Endothelial cell of umbilical vein (primary cell): ENCODE measurements around the gene ADGRL3.

Source experiments
- EZH2 ChIP-seq: IDR thresholded peaks from 2 replicates; pipeline ENCODE4 v1.6.1; 2012; ENCODE audit warnings: borderline replicate concordance, low read depth, mild to moderate bottlenecking, moderate library complexity, low read length, inconsistent platforms; ENCODE audit not compliant: severe bottlenecking
- FOS ChIP-seq: IDR thresholded peaks from 2 replicates; pipeline ENCODE4 v1.6.1; 2011; ENCODE audit warnings: mild to moderate bottlenecking, low read length, moderate library complexity, borderline replicate concordance; ENCODE audit not compliant: insufficient read depth
- MYC ChIP-seq: IDR thresholded peaks from one replicate; pipeline ENCODE4 v1.6.1; 2011; ENCODE audit warnings: mild to moderate bottlenecking, low read depth, low read length
- POLR2A ChIP-seq: IDR thresholded peaks from 2 replicates; pipeline ENCODE4 v1.6.1; 2012; ENCODE audit warnings: low read depth, mild to moderate bottlenecking, control low read depth, low read length
- TF ChIP-seq, protein P1 (sequence below), 2 donors: IDR thresholded peaks; 1 replicate in 1 of 2; 2 replicates in 1 of 2; pipeline ENCODE4 v1.5.1; 2011; ENCODE audit warnings: low read length in 2 of 2, mild to moderate bottlenecking in 2 of 2, moderate library complexity in 2 of 2, control low read depth in 1 of 2, inconsistent platforms in 1 of 2, low read depth in 1 of 2; ENCODE audit not compliant: insufficient read depth in 1 of 2; ENCODE audit errors: extremely low read depth in 1 of 2

DNA sequence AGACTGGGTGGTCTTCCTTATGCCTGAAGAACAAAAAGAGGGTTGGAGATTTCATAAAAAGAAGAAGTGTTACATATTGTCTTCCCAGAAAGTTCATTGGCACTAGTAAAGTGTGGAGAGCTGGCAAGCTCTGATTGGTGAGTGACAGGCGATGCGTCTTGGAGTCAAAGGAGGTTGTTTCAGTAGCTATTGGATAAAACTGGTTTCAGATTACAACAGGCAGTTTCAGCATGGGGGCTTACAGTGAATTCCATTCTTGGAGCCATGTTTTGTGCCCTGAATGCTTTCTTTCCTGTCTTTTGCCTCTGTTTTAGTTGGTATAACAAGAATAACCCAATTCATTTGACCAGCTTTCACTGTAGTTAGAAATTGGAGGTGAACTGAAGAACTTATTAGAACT lies 750.5 kb downstream of the ADGRL3 start:
- TF ChIP-seq, protein P1, sequence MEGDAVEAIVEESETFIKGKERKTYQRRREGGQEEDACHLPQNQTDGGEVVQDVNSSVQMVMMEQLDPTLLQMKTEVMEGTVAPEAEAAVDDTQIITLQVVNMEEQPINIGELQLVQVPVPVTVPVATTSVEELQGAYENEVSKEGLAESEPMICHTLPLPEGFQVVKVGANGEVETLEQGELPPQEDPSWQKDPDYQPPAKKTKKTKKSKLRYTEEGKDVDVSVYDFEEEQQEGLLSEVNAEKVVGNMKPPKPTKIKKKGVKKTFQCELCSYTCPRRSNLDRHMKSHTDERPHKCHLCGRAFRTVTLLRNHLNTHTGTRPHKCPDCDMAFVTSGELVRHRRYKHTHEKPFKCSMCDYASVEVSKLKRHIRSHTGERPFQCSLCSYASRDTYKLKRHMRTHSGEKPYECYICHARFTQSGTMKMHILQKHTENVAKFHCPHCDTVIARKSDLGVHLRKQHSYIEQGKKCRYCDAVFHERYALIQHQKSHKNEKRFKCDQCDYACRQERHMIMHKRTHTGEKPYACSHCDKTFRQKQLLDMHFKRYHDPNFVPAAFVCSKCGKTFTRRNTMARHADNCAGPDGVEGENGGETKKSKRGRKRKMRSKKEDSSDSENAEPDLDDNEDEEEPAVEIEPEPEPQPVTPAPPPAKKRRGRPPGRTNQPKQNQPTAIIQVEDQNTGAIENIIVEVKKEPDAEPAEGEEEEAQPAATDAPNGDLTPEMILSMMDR (IDR thresholded peaks at IDR 0.05; ENCODE audit: extremely low read depth in 1 of 2, insufficient read depth in 1 of 2, low read depth in 1 of 2, low read length in 2 of 2), result no peak
- TF ChIP-seq EZH2, result no peak
- no peak for TF ChIP-seq POLR2A
- no peak for TF ChIP-seq FOS
- no peak for TF ChIP-seq MYC
